ENCODE data around the gene RNF112. TPM values are rescaled to one million over a fixed set of nuclear protein-coding genes. Genes with fewer than 3 reads are reported as not detected.

RNF112 gene
- total RNA-seq, 4 donors from 2014 or later = 0.44 to 2.5 (median 1.8) TPM

DNA sequence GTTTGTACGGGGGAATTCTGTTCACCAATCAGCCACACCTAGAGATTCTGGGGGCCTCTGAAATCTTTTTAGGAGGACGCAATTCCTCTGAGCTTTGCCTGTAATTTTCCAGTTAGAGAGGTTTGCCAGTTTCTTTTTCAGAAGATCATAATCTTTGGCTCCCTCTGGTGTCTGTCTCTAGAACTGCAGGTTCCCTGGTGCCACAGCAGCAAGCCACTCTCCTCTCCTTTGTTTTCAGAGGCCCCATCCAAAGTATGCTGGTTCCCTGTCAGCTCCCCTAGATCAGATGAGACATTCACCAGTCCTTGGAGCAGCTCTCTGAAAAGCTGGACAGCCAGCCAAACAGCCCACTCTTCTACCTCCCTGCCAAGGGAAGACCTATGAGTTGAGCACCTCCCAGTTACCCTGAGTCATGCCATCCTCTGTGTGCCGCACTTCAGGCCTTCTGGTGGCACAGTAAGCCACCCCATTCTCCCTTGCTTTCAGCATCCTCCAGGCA, 36.1 kb downstream of the RNF112 start:
- 15 to 23% methylated on average over 3 of the region's 3 CpGs for WGBS, 2 donors

DNA sequence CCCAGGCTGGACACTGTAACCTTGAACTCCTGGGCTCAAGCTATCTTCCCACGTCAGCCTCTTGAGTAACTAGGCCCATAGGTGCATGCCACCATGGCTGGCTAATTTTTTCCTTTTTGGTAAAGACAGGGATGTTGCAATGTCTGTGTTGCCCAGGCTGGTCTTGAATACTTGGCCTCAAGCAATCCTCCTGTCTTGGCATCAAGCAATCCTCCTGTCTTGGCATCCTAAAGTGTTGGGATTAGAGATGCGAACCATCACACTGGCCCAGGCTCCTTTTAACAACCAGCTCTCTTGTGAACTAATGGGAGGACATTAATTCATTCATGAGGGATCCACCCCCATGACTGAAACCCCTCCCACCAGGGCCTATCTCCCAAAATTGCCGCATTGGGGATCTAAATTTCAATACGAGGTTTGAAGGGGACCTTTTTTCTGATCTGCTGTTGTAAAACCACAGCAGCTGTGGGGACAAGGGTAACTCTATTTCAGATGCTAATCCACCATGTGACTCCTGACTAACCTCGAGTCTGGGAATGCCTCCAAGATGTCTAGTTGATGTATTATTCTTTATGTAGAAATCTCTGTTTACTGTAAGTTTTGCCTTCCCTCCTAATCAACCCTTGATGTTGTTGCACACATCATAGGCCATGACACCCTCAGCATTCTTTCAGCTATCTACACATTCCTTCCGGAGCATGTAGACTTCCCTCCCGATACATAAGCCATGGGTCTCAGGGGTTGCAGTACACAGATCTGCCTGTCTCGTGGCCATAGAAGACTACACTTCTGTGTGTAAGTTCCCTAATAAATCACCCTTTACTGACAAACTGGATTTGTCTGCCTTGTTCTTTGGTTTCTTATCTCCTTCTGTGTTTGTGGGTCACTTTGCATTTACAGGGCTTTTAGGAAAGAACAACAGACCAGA, 37.6 kb downstream of the RNF112 start:
- no peaks in the 10 kb centered on the region for H3K27me3 ChIP-seq
- H3K4me3 ChIP-seq = no peak overlapping the region
- peak; percentile 73 to 80 for TF ChIP-seq EP300 (IDR thresholded peaks at IDR 0.05)
- TF ChIP-seq POLR2A (IDR thresholded peaks at IDR 0.05) = no peak
- TF ChIP-seq, protein P1, sequence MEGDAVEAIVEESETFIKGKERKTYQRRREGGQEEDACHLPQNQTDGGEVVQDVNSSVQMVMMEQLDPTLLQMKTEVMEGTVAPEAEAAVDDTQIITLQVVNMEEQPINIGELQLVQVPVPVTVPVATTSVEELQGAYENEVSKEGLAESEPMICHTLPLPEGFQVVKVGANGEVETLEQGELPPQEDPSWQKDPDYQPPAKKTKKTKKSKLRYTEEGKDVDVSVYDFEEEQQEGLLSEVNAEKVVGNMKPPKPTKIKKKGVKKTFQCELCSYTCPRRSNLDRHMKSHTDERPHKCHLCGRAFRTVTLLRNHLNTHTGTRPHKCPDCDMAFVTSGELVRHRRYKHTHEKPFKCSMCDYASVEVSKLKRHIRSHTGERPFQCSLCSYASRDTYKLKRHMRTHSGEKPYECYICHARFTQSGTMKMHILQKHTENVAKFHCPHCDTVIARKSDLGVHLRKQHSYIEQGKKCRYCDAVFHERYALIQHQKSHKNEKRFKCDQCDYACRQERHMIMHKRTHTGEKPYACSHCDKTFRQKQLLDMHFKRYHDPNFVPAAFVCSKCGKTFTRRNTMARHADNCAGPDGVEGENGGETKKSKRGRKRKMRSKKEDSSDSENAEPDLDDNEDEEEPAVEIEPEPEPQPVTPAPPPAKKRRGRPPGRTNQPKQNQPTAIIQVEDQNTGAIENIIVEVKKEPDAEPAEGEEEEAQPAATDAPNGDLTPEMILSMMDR (IDR thresholded peaks at IDR 0.05) = peak in 2 of 5 experiments; percentile 19 to 23
- DNase-seq (ENCODE audit: low spot score in 2 of 2) = peak in 1 of 2 donors; percentile 57
- no peaks in the 10 kb centered on the region for H3K36me3 ChIP-seq
- no peaks in the 10 kb centered on the region for H3K9me3 ChIP-seq
- H3K27ac ChIP-seq = peak overlapping the region; percentile 73 to 93 (median 78)
- WGBS, 2 donors = 23 to 27% methylated on average over 8 of the region's 8 CpGs
- peaks cover 0 to 30% (median 25%) of the 10 kb centered on the region in 4 donors for H3K4me1 ChIP-seq

More for the DNA sequence above, 36.1 kb downstream of the RNF112 start:
- peak overlapping the region; percentile 73 to 93 (median 78) for H3K27ac ChIP-seq
- no peak overlapping the region for H3K4me3 ChIP-seq
- H3K36me3 ChIP-seq = no peaks in the 10 kb centered on the region
- H3K4me1 ChIP-seq = peaks cover 0 to 30% (median 25%) of the 10 kb centered on the region in 4 donors
- H3K9me3 ChIP-seq = peaks cover 0 to 3% (median 0%) of the 10 kb centered on the region in 4 donors
- TF ChIP-seq, protein P1 (IDR thresholded peaks at IDR 0.05) = peak; percentile 90 to 97 (median 96)
- TF ChIP-seq POLR2A (IDR thresholded peaks at IDR 0.05) (no peak), EP300 (IDR thresholded peaks at IDR 0.05) (peak; percentile 67 to 74)
- no peaks in the 10 kb centered on the region for H3K27me3 ChIP-seq
- peak; percentile 54 to 98 for DNase-seq (ENCODE audit: low spot score in 2 of 2)

DNA sequence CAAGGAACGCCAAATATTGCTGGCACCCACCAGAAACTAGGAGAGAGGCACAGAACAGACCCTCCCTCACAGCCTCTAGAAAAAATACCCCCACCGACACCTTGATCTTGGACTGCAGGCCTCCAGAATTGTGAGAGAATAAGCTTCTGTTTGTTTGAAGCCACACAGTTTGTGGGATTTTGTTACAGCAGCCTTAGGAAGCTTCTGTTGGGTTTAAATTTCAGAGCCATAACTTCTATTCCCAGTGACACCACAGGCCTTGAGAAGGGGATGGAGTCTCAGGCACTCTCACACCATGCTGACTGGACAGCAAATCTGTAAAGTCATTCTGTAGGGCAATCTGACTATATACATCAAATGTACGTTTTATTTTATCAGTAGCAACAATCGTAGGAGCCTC, 38.6 kb downstream of the RNF112 start:
- DNase-seq (ENCODE audit: low spot score in 2 of 2) = no peak
- H3K27ac ChIP-seq = peak overlapping the region; percentile 73 to 93 (median 78)
- peaks cover 0 to 30% (median 25%) of the 10 kb centered on the region in 4 donors for H3K4me1 ChIP-seq
- no peaks in the 10 kb centered on the region for H3K9me3 ChIP-seq
- H3K36me3 ChIP-seq = no peaks in the 10 kb centered on the region
- H3K4me3 ChIP-seq = no peak overlapping the region
- H3K27me3 ChIP-seq = no peaks in the 10 kb centered on the region
- TF ChIP-seq POLR2A (IDR thresholded peaks at IDR 0.05) = no peak
- TF ChIP-seq EP300 (IDR thresholded peaks at IDR 0.05) = no peak
- TF ChIP-seq, protein P1 (IDR thresholded peaks at IDR 0.05) = no peak
- WGBS, 2 donors = 83 to 85% methylated on average over 4 of the region's 4 CpGs

DNA sequence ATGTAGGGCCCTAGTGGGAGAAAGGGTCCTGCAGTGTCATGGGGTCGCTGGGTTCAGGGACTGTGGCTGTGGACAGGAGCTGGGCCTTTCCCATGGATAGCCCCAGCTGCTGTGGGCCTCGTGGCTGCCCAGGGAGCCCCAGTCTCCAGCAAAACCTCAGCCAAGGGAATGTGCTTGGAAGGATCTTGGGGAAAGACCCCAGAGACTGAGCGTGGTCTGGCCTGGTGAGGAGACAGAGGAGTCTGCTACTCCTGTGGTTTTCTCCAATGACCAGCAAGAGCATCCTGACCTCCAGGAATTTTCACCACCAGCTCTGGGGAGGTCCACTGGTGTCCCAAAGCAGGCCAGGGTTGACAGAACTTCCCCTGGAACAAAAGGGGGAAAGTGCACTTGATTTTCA, 42.3 kb downstream of the RNF112 start:
- no peak for DNase-seq (ENCODE audit: low spot score in 2 of 2)
- Histone ChIP-seq H3K4me3 (no peak overlapping the region), H3K27ac (no peak overlapping the region), H3K27me3 (no peaks in the 10 kb centered on the region), H3K9me3 (no peaks in the 10 kb centered on the region), H3K36me3 (no peaks in the 10 kb centered on the region), H3K4me1 (peaks cover 0 to 19% (median 10%) of the 10 kb centered on the region in 4 donors)
- TF ChIP-seq EP300 (IDR thresholded peaks at IDR 0.05) (no peak), POLR2A (IDR thresholded peaks at IDR 0.05) (no peak)
- TF ChIP-seq, protein P1 (IDR thresholded peaks at IDR 0.05) = no peak
- 73 to 83% methylated on average over 3 of the region's 3 CpGs for WGBS, 2 donors

DNA sequence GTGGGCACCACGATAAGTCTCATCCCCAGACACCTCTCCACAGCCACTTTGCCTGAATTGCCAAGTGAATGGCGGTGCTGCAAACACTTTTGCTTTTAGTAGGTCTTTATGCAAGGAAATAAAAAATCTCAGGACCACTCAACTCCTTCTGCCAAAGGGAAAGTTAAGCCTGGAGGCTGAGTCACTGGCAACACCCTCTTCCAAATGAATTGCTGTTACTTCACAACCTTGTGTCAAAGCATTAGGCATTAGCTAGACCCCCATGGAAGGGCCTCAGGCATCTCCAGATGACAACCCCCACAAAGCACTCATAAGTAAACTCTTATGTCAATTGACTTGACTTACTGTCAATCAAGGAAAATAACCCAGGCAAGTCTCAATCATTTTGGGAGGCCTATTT, 43.0 kb downstream of the RNF112 start:
- Histone ChIP-seq H3K36me3 (no peaks in the 10 kb centered on the region), H3K9me3 (no peaks in the 10 kb centered on the region), H3K4me1 (peaks cover 0 to 13% (median 4%) of the 10 kb centered on the region in 4 donors), H3K4me3 (no peak overlapping the region), H3K27me3 (no peaks in the 10 kb centered on the region), H3K27ac (no peak overlapping the region)
- WGBS, 2 donors = 97 to 100% methylated on average over 2 of the region's 2 CpGs
- TF ChIP-seq POLR2A (IDR thresholded peaks at IDR 0.05) (no peak), EP300 (IDR thresholded peaks at IDR 0.05) (no peak)
- TF ChIP-seq, protein P1 (IDR thresholded peaks at IDR 0.05) = no peak
- DNase-seq (ENCODE audit: low spot score in 2 of 2) = no peak

All from tibial nerve (tissue), 4 donors.